Activated T-helper 1 cell treated with anti-CD3 and anti-CD28 coated beads, Interleukin-2, amount 50 U/mL, for 16 hours (primary cell): Measurements from ENCODE around the gene MRGPRX2.

Experiments
- DNase-seq, 2 donors: peaks; one replicate each; pipeline ENCODE4 v3.0.0-alpha.2; 2020; ENCODE audit warnings: low read depth in 1 of 2, low spot score in 1 of 2

Gene MRGPRX2

DNA sequence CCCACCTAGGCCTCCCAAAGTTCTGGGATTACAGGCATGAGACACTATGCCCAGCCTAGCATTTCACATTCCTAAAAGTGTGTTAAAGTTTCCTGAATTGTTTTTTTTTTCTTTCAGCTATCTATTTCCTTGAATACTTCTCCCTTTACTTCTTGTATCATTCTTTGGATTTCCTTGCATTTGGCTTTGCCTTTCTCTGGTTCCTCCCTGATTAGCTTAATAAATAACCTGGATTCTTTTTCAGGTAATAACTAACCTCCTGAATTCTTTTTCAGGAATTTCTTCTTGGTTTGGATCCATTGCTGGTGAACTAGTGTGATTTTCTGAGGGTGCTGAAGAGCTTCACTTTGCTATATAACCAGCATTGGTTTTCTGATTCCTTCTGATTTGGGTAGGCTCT, 47.9 kb downstream of the MRGPRX2 start:
- no peak for DNase-seq
